Astrocyte (in vitro differentiated cells and primary cell): ENCODE results near the gene MDN1. TPM values are rescaled to one million over a fixed set of nuclear protein-coding genes. Genes with fewer than 3 reads are reported as not detected.

Source experiments
- DNase-seq: peaks from one replicate; pipeline ENCODE4 v3.0.0-alpha.2; 2010; ENCODE audit warnings: low read depth
- FAIRE-seq: peaks from 2 replicates; lab custom pipeline; 2011; peaks lifted over from hg19 to GRCh38; lab: Jason Lieb, UNC
- H2AFZ ChIP-seq: 2 replicates; pipeline ENCODE4 v1.6.0; 2012; ENCODE audit warnings: low read depth, low read length, inconsistent platforms
- H3K27ac ChIP-seq: 2 replicates; pipeline ENCODE4 v1.5.1; 2011; ENCODE audit warnings: low read depth, low read length, inconsistent platforms
- H3K27me3 ChIP-seq: 2 replicates; pipeline ENCODE4 v1.6.0; 2011; ENCODE audit warnings: low read length, inconsistent platforms; ENCODE audit not compliant: insufficient read depth
- H3K36me3 ChIP-seq: 2 replicates; pipeline ENCODE4 v1.5.1; 2011; ENCODE audit warnings: low read length, inconsistent platforms; ENCODE audit not compliant: insufficient read depth
- H3K4me1 ChIP-seq: 2 replicates; pipeline ENCODE4 v1.5.1; 2011; ENCODE audit warnings: low read length, inconsistent platforms; ENCODE audit not compliant: insufficient read depth
- H3K4me2 ChIP-seq: 2 replicates; pipeline ENCODE4 v1.6.0; 2012; ENCODE audit warnings: low read length, inconsistent platforms
- H3K4me3 ChIP-seq: 2 replicates; pipeline ENCODE4 v1.5.1; 2011; ENCODE audit warnings: low read depth, mild to moderate bottlenecking, low read length, inconsistent platforms; ENCODE audit not compliant: insufficient read depth
- H3K79me2 ChIP-seq: 2 replicates; pipeline ENCODE4 v1.6.0; 2012; ENCODE audit warnings: mild to moderate bottlenecking, low read length, inconsistent platforms; ENCODE audit not compliant: insufficient read depth
- H3K9ac ChIP-seq: 2 replicates; pipeline ENCODE4 v1.6.0; 2012; ENCODE audit warnings: mild to moderate bottlenecking, low read length, inconsistent platforms
- H3K9me3 ChIP-seq: 2 replicates; pipeline ENCODE4 v1.5.1; 2012; ENCODE audit warnings: low read depth, mild to moderate bottlenecking, low read length, inconsistent platforms; ENCODE audit not compliant: insufficient read depth
- H4K20me1 ChIP-seq: 2 replicates; pipeline ENCODE4 v1.6.0; 2012; ENCODE audit warnings: low read length, inconsistent platforms; ENCODE audit not compliant: insufficient read depth
- H3K27ac Mint-ChIP-seq: one replicate; pipeline ENCODE4 v1.8.0; 2021; ENCODE audit warnings: mild to moderate bottlenecking, mixed read lengths; ENCODE audit not compliant: unreplicated experiment
- H3K27me3 Mint-ChIP-seq: one replicate; pipeline ENCODE4 v1.8.0; 2021; ENCODE audit warnings: low read depth, mixed read lengths; ENCODE audit not compliant: unreplicated experiment
- H3K36me3 Mint-ChIP-seq: one replicate; pipeline ENCODE4 v1.8.0; 2021; ENCODE audit warnings: low read depth, mixed read lengths; ENCODE audit not compliant: unreplicated experiment
- H3K4me1 Mint-ChIP-seq: one replicate; pipeline ENCODE4 v1.8.0; 2021; ENCODE audit warnings: low read depth, mixed read lengths; ENCODE audit not compliant: unreplicated experiment
- H3K4me3 Mint-ChIP-seq: one replicate; pipeline ENCODE4 v1.8.0; 2021; ENCODE audit warnings: mild to moderate bottlenecking, moderate library complexity, mixed read lengths; ENCODE audit not compliant: unreplicated experiment
- H3K9me3 Mint-ChIP-seq: one replicate; pipeline ENCODE4 v1.8.0; 2021; ENCODE audit warnings: mild to moderate bottlenecking, mixed read lengths; ENCODE audit not compliant: unreplicated experiment
- EZH2 ChIP-seq: IDR thresholded peaks from 2 replicates; pipeline ENCODE4 v1.6.1; 2012; ENCODE audit warnings: mild to moderate bottlenecking, low read length, inconsistent platforms; ENCODE audit not compliant: insufficient read depth
- total RNA-seq: library from RNA; stranded (reverse); gene quantifications from 2 replicates; pipeline ENCODE4 v1.2.1, GENCODE V29; 2021
- TF ChIP-seq, protein P1 (sequence below): IDR thresholded peaks from 2 replicates; pipeline ENCODE4 v1.5.1; 2011; ENCODE audit warnings: low read depth, mild to moderate bottlenecking, inconsistent platforms, low read length, moderate library complexity; ENCODE audit not compliant: insufficient read depth

The MDN1 gene
- total RNA-seq, 1 donor from 2014 or later: 35.7 TPM

DNA sequence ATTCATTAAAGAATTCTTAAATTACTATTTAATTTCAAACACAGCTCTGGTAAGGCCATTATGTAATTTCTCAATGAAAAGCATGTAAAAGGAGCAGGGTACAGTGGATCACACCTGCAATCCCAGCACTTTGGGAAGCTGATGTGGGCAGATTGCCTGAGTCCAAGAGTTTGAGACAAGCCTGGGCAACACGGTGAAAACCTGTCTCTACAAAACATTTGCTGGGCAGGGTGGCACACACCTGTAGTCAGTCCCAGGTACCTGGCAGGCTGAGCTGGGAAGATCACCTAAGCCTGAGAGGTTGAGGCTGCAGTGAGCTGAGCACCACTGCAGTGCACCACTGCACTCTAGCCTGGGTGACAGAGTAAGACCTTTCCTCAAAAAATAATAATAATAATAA lies 37.4 kb downstream of the MDN1 start:
- peaks cover 3% of the 10 kb centered on the region for H3K9me3 Mint-ChIP-seq
- peaks cover 42% of the 10 kb centered on the region for H3K36me3 Mint-ChIP-seq
- Histone ChIP-seq H2AFZ (no peak overlapping the region), H3K4me2 (no peak overlapping the region), H3K9ac (no peak overlapping the region), H3K36me3 (peaks cover 21% of the 10 kb centered on the region), H3K27me3 (no peaks in the 10 kb centered on the region), H3K4me1 (no peaks in the 10 kb centered on the region), H3K4me3 (no peak overlapping the region), H3K27ac (no peak overlapping the region), H3K9me3 (no peaks in the 10 kb centered on the region), H4K20me1 (no peaks in the 10 kb centered on the region), H3K79me2 (no peaks in the 10 kb centered on the region)
- no peak overlapping the region for H3K4me3 Mint-ChIP-seq
- DNase-seq: no peak
- no peaks in the 10 kb centered on the region for H3K27me3 Mint-ChIP-seq
- H3K4me1 Mint-ChIP-seq: no peaks in the 10 kb centered on the region
- FAIRE-seq: no peak
- no peak overlapping the region for H3K27ac Mint-ChIP-seq
- TF ChIP-seq, protein P1, sequence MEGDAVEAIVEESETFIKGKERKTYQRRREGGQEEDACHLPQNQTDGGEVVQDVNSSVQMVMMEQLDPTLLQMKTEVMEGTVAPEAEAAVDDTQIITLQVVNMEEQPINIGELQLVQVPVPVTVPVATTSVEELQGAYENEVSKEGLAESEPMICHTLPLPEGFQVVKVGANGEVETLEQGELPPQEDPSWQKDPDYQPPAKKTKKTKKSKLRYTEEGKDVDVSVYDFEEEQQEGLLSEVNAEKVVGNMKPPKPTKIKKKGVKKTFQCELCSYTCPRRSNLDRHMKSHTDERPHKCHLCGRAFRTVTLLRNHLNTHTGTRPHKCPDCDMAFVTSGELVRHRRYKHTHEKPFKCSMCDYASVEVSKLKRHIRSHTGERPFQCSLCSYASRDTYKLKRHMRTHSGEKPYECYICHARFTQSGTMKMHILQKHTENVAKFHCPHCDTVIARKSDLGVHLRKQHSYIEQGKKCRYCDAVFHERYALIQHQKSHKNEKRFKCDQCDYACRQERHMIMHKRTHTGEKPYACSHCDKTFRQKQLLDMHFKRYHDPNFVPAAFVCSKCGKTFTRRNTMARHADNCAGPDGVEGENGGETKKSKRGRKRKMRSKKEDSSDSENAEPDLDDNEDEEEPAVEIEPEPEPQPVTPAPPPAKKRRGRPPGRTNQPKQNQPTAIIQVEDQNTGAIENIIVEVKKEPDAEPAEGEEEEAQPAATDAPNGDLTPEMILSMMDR: no peak
- TF ChIP-seq EZH2: no peak

DNA sequence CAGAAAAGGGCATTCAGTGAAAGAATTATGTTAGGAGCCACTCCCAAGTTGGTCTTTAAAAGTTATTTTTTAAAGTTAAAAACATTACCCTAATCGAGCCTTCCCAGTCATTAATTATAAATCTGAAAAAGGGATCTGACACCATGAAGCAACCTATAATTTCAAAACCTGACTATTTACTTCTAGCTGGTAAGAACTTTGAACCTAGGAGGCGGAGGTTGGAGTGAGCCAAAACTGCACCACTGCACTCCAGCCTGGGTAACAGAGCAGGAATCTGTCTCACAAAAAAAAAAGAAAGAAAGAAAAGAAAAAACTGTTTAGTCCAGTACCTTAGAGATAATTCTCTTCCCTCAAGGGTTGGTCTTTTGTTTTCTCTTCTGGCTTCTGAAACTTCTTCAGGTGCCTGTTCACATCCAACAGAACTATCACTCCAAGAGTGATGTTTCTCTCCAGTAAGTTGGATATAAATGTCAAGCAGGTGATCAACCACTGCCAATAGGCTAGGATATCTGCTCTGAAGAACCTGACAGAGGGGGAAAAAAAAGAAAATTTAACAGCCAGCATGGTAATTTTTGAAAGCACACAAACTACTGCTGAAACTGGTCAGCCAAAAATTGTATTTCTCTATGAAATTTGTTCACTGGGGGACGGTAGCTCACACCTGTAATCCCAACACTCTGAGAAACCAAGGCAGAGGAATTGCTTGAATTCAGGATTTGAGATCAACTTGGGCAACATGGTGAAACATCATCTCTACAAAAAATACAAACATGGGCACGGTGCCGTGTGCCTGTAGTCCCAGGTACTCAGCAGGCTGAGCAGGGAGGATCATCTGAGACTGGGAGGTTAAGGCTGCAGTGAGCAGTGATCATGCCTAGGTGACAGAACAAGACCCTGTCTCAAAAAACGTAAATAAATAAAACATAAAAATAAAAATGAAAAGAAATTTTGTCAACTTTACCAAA lies 38.2 kb downstream of the MDN1 start:
- no peak overlapping the region for H3K9ac ChIP-seq
- no peak overlapping the region for H3K27ac Mint-ChIP-seq
- no peaks in the 10 kb centered on the region for H3K79me2 ChIP-seq
- no peaks in the 10 kb centered on the region for H3K27me3 ChIP-seq
- FAIRE-seq: no peak
- peaks cover 3% of the 10 kb centered on the region for H3K9me3 Mint-ChIP-seq
- no peaks in the 10 kb centered on the region for H3K4me1 Mint-ChIP-seq
- no peak overlapping the region for H3K4me3 ChIP-seq
- peaks cover 42% of the 10 kb centered on the region for H3K36me3 Mint-ChIP-seq
- no peaks in the 10 kb centered on the region for H3K27me3 Mint-ChIP-seq
- DNase-seq: no peak
- no peaks in the 10 kb centered on the region for H3K9me3 ChIP-seq
- no peak overlapping the region for H3K4me3 Mint-ChIP-seq
- H4K20me1 ChIP-seq: no peaks in the 10 kb centered on the region
- no peak overlapping the region for H3K4me2 ChIP-seq
- TF ChIP-seq EZH2: no peak
- TF ChIP-seq, protein P1: no peak
- H2AFZ ChIP-seq: no peak overlapping the region
- H3K27ac ChIP-seq: no peak overlapping the region
- no peaks in the 10 kb centered on the region for H3K4me1 ChIP-seq
- H3K36me3 ChIP-seq: peaks cover 20% of the 10 kb centered on the region

GRCh38 chr6:89777455-89777854 lies 42.1 kb downstream of the MDN1 start:
- H2AFZ ChIP-seq: no peak overlapping the region
- no peak overlapping the region for H3K27ac ChIP-seq
- H3K27me3 ChIP-seq: no peaks in the 10 kb centered on the region
- Mint-ChIP-seq H3K4me1 (no peaks in the 10 kb centered on the region), H3K27me3 (no peaks in the 10 kb centered on the region), H3K36me3 (peaks cover 28% of the 10 kb centered on the region), H3K27ac (no peak overlapping the region), H3K4me3 (no peak overlapping the region), H3K9me3 (no peaks in the 10 kb centered on the region)
- no peak for DNase-seq
- no peak overlapping the region for H3K4me2 ChIP-seq
- H4K20me1 ChIP-seq: no peaks in the 10 kb centered on the region
- H3K36me3 ChIP-seq: peaks cover 20% of the 10 kb centered on the region
- TF ChIP-seq, protein P1: no peak
- TF ChIP-seq EZH2: no peak
- H3K9ac ChIP-seq: no peak overlapping the region
- H3K4me1 ChIP-seq: no peaks in the 10 kb centered on the region
- H3K79me2 ChIP-seq: no peaks in the 10 kb centered on the region
- H3K9me3 ChIP-seq: no peaks in the 10 kb centered on the region
- H3K4me3 ChIP-seq: no peak overlapping the region
- no peak for FAIRE-seq
